WTC11 (cell line): ENCODE data around the gene MAST4.

Experiments used
- ESRRA ChIP-seq: sonication (generic); formaldehyde crosslinking; IDR thresholded peaks from 2 replicates; pipeline ENCODE4 v1.8.1; 2022; ENCODE audit warnings: mild to moderate bottlenecking, missing genetic modification reagents, borderline replicate concordance
- KAT7 ChIP-seq: sonication (generic); formaldehyde crosslinking; IDR thresholded peaks from 2 replicates; pipeline ENCODE4 v1.8.1; 2023; ENCODE audit warnings: missing genetic modification reagents, mild to moderate bottlenecking, borderline replicate concordance
- NFATC4 ChIP-seq: fragments of 250-450 bp; sonication (Bioruptor Pico); IDR thresholded peaks from 2 replicates; pipeline ENCODE4 v1.9.0; 2021; ENCODE audit warnings: mild to moderate bottlenecking
- NFYB ChIP-seq: sonication (generic); formaldehyde crosslinking; conservative IDR thresholded peaks from 2 replicates; pipeline ENCODE4 v1.8.0; 2022; ENCODE audit warnings: low read depth, missing genetic modification reagents
- NR3C1 ChIP-seq: sonication (generic); formaldehyde crosslinking; conservative IDR thresholded peaks from 2 replicates; pipeline ENCODE4 v1.8.1; 2023; ENCODE audit warnings: low read depth, mild to moderate bottlenecking, missing genetic modification reagents
- PRDM15 ChIP-seq: sonication (generic); formaldehyde crosslinking; IDR thresholded peaks from 2 replicates; pipeline ENCODE4 v1.8.0; 2022; ENCODE audit warnings: missing genetic modification reagents
- ZBTB21 ChIP-seq: sonication (generic); formaldehyde crosslinking; IDR thresholded peaks from 2 replicates; pipeline ENCODE4 v1.8.1; 2023; ENCODE audit warnings: mild to moderate bottlenecking, missing genetic modification reagents, borderline replicate concordance
- ZNF219 ChIP-seq: sonication (generic); formaldehyde crosslinking; IDR thresholded peaks from 2 replicates; pipeline ENCODE4 v1.8.0; 2023; ENCODE audit warnings: missing genetic modification reagents, mild to moderate bottlenecking, borderline replicate concordance
- ZNF232 ChIP-seq: sonication (generic); formaldehyde crosslinking; IDR thresholded peaks from 2 replicates; pipeline ENCODE4 v1.8.0; 2022; ENCODE audit warnings: mild to moderate bottlenecking, missing genetic modification reagents
- TF ChIP-seq, protein P1 (sequence below): fragments of 200-600 bp; IDR thresholded peaks from 2 replicates; pipeline ENCODE4 v1.8.0; 2022; ENCODE audit warnings: antibody characterized with exemption
- TF ChIP-seq, protein P2 (sequence below): sonication (generic); formaldehyde crosslinking; IDR thresholded peaks from 2 replicates; pipeline ENCODE4 v1.8.0; 2022; ENCODE audit warnings: mild to moderate bottlenecking, missing genetic modification reagents
- TF ChIP-seq, protein P3 (sequence below): sonication (generic); formaldehyde crosslinking; IDR thresholded peaks from 2 replicates; pipeline ENCODE4 v1.8.1; 2022; ENCODE audit warnings: mild to moderate bottlenecking, missing genetic modification reagents, moderate library complexity, borderline replicate concordance
- TF ChIP-seq, protein P4 (sequence below): fragments of 250-450 bp; sonication (Bioruptor Pico); IDR thresholded peaks from 2 replicates; pipeline ENCODE4 v2.1.2; 2022; ENCODE audit warnings: mild to moderate bottlenecking, moderate library complexity

DNA sequence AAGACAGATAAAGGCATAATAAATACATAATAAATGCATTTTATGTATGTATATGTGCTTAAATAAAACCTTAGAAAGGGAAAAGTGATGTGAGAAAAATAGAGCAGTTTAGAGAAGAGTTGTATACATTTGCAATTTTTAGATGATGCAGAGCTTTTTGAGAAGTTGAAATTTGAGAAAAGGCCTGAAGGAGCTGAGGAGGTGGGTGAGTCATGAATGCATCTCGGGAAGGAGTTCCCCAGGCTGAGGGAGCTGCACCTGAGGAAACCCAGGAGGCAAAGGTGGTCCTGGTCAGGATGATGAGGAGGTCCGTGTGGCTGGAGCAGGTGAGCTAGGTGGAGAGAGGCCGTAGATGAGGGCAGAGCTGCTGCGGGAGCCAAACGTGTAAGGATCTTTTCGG, 617.8 kb downstream of the MAST4 start:
- no peak for TF ChIP-seq PRDM15 (CRISPR knock-in tag)
- TF ChIP-seq, protein P1, sequence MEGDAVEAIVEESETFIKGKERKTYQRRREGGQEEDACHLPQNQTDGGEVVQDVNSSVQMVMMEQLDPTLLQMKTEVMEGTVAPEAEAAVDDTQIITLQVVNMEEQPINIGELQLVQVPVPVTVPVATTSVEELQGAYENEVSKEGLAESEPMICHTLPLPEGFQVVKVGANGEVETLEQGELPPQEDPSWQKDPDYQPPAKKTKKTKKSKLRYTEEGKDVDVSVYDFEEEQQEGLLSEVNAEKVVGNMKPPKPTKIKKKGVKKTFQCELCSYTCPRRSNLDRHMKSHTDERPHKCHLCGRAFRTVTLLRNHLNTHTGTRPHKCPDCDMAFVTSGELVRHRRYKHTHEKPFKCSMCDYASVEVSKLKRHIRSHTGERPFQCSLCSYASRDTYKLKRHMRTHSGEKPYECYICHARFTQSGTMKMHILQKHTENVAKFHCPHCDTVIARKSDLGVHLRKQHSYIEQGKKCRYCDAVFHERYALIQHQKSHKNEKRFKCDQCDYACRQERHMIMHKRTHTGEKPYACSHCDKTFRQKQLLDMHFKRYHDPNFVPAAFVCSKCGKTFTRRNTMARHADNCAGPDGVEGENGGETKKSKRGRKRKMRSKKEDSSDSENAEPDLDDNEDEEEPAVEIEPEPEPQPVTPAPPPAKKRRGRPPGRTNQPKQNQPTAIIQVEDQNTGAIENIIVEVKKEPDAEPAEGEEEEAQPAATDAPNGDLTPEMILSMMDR, result no peak
- TF ChIP-seq, protein P2, sequence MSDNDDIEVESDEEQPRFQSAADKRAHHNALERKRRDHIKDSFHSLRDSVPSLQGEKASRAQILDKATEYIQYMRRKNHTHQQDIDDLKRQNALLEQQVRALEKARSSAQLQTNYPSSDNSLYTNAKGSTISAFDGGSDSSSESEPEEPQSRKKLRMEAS (CRISPR knock-in tag), result no peak
- TF ChIP-seq NFATC4 (CRISPR knock-in tag), result no peak
- TF ChIP-seq, protein P3, sequence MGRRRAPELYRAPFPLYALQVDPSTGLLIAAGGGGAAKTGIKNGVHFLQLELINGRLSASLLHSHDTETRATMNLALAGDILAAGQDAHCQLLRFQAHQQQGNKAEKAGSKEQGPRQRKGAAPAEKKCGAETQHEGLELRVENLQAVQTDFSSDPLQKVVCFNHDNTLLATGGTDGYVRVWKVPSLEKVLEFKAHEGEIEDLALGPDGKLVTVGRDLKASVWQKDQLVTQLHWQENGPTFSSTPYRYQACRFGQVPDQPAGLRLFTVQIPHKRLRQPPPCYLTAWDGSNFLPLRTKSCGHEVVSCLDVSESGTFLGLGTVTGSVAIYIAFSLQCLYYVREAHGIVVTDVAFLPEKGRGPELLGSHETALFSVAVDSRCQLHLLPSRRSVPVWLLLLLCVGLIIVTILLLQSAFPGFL, result no peak
- TF ChIP-seq NFYB (CRISPR knock-in tag), result no peak
- no peak for TF ChIP-seq NR3C1 (CRISPR knock-in tag)
- no peak for TF ChIP-seq ZBTB21 (CRISPR knock-in tag)
- TF ChIP-seq, protein P4, sequence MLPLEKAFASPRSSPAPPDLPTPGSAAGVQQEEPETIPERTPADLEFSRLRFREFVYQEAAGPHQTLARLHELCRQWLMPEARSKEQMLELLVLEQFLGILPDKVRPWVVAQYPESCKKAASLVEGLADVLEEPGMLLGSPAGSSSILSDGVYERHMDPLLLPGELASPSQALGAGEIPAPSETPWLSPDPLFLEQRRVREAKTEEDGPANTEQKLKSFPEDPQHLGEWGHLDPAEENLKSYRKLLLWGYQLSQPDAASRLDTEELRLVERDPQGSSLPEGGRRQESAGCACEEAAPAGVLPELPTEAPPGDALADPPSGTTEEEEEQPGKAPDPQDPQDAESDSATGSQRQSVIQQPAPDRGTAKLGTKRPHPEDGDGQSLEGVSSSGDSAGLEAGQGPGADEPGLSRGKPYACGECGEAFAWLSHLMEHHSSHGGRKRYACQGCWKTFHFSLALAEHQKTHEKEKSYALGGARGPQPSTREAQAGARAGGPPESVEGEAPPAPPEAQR (CRISPR knock-in tag), result no peak
- TF ChIP-seq KAT7 (CRISPR knock-in tag), result no peak
- TF ChIP-seq ZNF232 (CRISPR knock-in tag), result no peak
- TF ChIP-seq ESRRA (CRISPR knock-in tag), result no peak
- no peak for TF ChIP-seq ZNF219 (CRISPR knock-in tag)
